Epithelial cell of prostate (primary cell): ENCODE data around the gene EARS2.

Source experiments
- DNase-seq: peaks from one replicate; pipeline ENCODE4 v3.0.0-alpha.2; 2011; ENCODE audit warnings: low read depth, low spot score
- H3K27ac ChIP-seq: fragments of 450-650 bp; 2 replicates; pipeline ENCODE4 v1.5.1; 2017; ENCODE audit warnings: mild to moderate bottlenecking

Gene EARS2

DNA sequence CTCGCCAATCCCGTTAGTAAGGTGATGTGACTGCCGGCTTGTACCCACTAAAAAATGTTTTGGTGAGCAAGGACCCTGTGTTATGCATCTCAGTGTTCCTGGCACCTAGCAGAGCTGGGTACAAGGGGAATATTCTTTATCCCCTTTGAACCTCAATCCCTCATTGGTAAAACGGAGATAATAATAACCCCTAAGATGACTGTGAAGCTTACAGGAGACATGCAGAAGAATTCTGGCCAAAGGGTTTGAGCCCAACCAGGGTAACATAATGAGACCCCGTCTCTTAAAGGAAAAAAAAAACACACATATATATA lies 47.8 kb downstream of the EARS2 start:
- DNase-seq = no peak
- H3K27ac ChIP-seq = no peak overlapping the region

DNA sequence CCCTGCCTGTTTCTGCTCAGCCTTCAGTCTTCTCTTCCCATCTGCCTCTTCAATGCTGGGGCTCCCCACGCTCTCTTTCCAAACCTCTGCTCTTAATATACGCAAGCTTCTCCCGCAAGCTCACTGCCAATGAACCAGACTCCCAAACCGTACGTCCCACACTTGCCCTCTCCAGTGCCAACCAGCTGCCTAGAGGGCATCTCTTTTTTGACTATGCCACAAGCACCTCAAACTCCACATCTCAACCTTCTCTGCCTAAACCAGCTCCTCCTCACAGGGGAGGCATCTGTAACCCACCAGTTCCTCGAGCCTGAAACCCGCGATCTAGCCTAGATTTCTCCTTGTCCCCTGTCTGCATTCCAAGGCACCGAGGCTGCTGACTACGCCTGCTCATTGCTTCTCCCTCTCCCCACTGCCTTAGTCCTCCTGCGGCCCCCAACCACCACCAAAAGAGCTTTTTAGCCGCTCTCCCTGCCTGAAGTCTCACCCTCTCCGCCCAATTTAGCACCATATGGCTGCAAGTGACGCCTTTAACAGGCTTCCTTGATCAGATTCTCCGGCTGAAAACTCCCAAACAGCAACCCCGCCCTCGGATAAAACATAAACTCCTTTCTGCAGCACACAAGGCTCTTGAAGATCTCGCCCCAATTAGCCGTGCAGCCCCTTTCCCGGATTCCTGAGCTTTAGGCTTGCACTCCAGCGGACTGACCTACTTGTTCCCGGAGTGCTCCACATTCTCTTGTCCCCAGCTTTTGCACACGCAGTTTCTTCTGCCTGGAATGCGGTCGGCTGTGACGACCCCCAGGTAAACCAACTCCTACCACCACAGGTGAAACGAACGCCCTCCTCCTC lies 48.3 kb downstream of the EARS2 start:
- no peak for DNase-seq
- H3K27ac ChIP-seq = no peak overlapping the region

DNA sequence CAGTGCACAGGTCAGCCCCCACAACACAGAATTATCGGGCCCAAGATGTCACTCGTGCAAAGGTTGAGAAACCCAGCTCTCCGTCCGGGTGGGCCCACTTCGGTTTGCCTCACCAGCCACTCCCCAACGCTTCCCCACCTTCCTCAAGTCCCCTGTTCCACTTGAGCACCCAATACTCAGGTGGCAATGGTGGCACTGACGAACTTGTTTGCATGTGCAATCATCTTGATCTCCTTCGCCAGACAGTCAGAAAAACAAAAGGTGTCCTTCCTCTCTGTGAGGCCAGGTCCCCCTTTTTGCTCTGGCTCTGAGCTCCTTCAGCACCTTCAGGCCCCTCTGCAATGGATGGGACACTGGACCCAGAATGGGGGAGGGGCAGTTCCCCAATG lies 50.5 kb downstream of the EARS2 start:
- H3K27ac ChIP-seq = no peak overlapping the region
- no peak for DNase-seq

DNA sequence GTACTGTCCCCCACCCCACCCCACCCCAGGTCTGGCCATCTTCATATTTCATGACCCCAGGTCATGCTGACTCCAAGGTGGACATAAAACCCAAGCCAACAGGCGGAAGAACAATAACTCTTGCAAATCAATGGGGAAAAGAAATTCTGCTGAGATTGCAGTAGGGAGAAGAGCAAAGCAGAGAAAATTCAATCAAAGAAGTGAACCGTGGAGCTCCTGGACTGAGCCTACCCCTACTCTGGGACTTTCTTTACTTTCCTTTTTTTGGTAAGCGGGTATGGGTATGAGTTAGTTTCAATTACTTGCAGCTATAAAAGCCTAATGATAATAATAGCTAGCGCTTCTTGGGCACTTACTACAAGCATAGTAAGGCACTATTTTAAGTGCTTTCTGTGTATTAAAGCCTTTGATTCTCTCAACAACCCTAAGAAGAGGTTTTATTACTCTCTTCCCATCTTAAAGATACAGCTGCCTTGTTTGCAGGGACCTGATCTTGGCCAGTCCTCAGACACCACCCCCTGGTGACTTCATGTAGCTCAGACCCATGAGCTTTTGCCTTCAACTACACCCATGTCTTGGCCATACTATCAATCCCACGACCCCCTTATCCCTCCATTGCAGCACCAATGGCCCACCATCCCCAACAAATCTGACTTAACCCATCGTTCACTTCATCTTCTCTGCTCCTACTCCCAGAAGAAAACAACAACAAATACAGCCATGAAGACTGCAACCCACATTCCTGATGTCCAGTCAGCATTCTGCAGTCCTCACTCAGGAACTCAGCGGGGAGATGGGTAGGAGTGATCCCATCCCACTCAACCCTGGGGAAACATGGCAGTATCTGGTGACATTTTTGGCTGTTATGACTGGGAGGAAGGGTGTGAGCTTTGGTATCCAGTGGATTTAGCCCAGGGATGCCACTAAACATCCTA lies 51.2 kb downstream of the EARS2 start:
- H3K27ac ChIP-seq = no peak overlapping the region
- no peak for DNase-seq

DNA sequence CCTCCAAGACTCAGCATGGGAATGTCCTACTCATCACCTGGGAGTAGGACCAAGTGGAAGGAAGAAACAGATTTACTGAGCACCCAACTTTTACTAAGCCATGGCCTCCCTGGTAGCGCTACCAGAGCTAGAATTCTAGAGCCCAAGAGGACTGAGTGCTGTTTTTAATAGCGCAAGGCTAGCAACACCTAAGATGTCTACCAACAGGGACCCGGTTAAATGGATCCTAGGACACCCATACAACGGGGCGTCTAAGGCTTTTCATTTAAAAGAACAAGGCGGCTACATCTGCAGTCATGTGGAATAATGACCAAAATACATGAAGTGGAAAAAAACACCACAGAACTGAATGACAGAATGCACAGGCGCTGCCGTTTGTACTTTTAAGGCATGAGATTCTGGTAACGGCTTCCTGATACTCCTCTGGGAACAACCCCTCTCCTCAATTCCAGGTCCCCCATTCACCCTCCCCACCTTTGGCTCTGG lies 51.9 kb downstream of the EARS2 start:
- no peak for DNase-seq
- peak overlapping the region; percentile 58 for H3K27ac ChIP-seq

DNA sequence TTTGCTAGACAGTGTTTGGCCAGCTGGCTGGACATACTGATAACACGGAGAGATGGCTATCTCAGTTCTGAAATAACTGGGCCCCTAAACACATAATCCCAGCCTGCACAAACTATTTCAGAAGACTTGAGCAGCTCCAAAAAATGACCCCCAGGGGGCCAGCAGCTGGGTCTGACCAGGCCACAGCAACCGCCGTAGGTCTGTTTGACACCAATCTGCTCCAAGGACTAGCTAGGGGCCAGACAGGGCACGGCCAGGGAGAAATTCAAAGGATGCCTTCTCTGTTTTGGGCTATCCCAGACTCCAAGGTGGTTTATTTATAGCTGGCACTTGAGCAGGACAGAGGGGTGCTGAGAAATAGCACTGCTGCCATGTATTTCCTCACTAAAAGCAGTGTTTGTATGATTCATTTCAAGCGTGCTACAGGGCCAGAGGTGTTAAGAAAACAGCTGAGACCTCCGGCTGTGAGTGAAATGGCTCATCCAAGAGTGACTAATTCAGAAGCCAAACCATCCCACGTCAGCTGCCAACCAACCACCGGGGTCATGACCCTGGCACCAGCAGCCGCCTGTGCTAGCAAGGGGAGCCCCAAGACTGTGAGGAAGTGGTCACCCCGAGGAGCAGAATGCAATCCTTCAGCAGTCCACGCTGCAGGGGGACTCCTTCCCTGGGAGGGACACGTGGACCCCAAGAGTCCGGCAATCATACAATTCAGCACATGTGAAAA lies 52.5 kb downstream of the EARS2 start:
- H3K27ac ChIP-seq = peak overlapping the region; percentile 58
- peak; percentile 83 for DNase-seq

DNA sequence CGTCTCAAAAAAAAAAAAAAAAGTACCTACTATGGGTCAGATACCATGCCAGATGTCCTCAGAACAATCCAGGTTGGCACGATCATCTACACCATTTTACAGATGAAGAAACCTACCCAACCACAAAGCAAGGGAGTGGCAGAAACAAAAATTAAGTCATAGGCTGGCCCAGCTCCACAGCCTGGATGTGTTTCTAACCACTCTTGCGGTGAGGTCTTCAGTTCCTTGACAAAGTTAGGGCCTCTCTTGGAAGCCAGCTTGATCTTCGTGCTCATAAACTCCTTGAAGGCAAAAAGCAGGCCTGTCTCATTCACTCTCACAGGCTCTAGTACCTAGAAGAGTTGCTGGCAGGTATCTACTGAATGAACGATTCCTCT lies 53.1 kb downstream of the EARS2 start:
- H3K27ac ChIP-seq = peak overlapping the region; percentile 58
- peak; percentile 66 for DNase-seq

DNA sequence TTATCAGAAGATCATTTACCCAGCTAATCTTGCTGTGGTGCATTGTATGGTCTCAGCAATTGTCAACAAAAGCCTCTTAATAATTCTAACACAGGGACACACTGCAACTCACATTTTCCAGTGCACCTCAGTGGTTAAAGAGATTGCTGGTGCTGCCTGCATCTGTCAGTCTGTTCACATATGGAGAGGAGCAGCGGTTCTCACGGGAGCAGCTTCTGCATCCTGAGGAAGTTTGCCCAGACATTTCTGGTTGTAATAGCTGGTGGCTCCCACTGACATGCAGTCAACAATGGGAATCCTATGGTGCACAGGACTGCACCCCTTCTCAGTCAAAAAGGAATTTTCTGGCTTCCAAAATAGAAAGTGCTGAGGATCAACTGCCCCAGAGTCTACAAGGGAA lies 54.7 kb downstream of the EARS2 start:
- H3K27ac ChIP-seq = no peak overlapping the region
- no peak for DNase-seq

DNA sequence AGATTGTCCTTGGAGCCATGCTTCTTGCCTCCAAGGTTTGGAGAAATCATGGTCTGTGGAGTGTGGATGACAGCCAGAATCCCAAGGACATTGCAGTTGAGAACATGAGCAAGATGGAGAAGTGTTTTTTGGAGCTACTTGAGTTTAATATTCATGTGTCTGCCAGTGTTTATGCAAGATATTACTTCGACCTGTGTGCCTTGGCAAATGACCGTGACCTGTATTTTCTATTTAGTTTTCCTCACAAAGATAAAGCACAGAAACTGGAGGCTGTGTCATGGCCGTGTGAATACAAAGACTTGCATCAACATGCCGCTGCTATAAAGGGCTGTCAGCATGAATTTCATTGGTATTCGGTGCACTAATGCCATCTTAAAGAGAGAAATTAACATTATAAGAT lies 55.9 kb downstream of the EARS2 start:
- DNase-seq = no peak
- peak overlapping the region; percentile 30 for H3K27ac ChIP-seq

DNA sequence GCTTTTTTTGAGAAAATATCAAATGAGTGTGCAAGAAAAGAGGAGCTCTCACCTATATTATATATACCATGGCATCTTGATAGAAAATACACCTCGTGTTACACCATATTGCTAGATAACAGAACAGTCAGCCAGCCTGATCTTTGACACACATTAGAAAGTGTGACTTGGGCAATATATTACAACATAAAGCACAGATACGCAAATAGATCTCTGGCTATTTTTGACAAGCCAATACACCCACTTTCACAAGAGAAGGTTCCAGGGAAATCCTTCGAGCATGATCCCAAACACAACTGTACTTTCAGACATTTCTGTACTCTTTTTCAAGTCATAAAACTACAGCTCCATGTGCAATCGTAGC lies 56.3 kb downstream of the EARS2 start:
- H3K27ac ChIP-seq = peak overlapping the region; percentile 30
- no peak for DNase-seq

DNA sequence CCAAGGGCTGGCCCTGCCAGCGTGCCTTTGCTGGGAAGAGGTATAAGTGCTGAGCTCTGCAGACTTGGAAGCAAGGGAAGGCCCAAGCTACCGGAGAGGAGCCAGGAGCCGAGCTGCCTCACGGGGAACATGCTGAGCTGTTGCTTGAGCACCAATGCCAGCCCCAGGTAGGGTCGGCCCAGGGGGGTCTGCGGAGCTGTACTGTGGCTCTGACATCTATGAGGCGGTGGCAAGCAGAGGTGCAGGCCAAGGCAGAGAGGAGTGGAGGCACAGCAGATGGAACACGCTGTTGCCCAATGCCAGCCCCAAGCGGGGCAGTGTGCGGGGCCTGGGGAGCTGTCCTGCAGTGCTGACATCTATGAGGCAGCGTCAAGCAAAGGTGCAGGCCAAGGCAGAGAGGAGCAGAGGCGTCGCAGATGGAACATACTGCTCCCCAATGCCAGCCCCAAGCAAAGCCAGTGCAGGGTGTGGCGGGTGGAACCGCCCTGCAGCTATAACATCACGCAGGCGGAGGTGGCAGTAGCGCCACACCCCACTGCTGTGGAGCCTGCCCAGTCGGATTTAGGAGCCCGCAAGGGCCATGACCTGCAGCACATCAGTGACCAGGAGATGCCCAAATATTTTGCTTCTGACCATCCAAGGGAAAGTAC lies 56.8 kb downstream of the EARS2 start:
- DNase-seq = no peak
- H3K27ac ChIP-seq = no peak overlapping the region

DNA sequence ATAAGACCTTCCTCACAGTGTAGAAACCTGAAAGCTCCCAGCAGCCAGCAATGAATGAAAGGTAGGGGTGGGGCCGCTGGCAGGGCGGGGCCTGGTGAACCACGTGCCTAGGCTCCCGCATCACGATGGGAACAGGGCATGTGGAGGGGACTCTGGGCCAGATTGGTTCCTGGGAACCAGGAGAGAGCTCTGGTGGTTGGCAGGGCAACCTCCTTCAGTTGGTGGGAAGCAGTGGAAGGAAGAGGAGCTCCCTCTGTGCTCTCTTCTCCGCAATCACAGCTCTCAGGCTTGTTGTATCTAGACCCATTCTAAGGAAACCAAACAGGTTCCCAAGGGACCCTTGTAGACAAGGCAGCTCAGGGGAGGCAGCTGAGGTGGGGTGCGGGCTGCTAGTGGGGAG lies 57.3 kb downstream of the EARS2 start:
- DNase-seq = no peak
- no peak overlapping the region for H3K27ac ChIP-seq

DNA sequence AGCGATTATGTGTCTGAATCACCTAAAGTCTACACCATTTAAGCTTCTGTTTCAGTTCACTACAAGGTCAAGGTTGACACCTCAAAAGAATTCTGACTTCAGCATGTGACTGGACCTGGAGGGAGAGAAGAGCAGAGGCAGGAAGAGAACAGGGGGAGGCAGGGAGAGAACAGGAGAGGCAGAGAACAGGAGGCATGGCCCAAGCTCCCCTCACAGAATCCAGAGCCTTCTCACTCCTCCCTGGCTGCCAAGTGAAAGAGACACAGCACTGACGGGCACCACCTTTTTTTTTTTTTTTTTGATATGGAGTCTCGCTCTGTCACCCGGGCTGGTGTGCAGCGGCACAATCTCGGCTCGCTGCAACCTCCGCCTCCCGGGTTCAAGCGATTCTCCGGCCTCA lies 58.3 kb downstream of the EARS2 start:
- H3K27ac ChIP-seq = no peak overlapping the region
- DNase-seq = no peak

DNA sequence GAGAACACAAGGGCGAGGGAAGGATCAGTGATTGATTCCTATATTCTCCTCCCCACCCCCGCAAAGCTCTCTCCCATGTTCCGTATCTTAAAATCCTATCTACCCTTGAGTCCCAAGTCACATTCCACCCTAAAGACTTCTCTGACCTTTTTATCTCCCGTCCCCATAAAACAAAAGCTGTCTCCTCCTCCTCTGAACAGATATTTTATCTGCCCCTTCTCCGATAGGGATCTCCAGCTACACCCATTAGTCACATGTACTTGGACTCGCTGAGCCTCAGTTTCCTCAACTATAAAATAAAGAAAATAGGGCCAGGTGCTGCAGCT lies 59.6 kb downstream of the EARS2 start:
- no peak for DNase-seq
- H3K27ac ChIP-seq = peak overlapping the region; percentile 74

DNA sequence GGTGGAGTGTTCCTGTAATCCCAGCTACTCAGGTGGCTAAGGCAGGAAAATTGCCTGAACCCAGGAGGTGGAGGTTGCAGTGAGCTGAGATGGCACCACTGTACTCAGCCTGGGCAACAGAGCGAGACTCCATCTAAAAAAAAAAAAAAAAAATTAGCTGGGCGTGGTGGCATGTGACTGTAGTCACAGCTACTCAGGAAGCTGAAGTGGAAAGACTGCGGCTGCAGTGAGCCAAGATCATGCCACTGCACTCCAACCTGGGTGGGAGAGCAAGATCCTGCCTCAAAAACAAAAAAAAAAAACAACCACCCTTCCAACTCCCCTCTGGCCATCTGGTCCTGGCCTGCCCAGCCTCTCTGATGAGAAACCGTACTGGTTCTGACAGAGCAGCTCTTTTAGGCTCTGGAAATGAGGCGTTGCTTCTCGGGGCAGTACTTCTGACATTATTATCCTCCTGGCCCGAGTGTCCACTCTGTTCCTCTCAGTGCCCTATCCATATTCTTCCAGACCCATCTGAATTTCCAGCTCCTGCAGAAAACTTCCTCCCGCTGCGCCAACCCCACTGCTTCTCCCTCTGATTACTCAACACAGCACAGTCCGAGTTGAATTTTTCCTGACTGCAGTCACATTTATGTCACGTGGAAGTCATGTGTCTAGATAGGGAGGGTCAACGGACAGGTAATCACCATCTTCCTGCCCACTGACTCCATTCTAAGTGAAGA lies 60.2 kb downstream of the EARS2 start:
- H3K27ac ChIP-seq = peak overlapping the region; percentile 74
- no peak for DNase-seq

DNA sequence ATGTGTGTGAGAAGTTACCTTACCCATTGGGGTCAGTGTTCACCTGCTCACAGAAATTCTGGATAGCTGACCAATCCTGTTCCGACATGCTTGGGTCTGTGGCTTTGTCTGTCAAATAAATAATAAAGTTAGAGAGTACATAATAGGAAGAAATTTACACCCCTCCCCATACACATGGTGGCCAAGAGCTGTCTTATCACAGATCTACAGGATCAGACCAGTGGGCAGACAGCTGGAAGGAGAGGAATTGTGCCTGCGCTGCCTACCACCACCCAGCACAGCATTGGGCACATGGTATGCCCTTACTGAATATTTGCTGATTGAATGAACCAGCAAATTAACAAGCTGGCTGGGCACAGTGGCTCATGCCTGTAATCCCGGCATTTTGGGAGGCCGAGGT lies 61.5 kb downstream of the EARS2 start:
- no peak for DNase-seq
- no peak overlapping the region for H3K27ac ChIP-seq

DNA sequence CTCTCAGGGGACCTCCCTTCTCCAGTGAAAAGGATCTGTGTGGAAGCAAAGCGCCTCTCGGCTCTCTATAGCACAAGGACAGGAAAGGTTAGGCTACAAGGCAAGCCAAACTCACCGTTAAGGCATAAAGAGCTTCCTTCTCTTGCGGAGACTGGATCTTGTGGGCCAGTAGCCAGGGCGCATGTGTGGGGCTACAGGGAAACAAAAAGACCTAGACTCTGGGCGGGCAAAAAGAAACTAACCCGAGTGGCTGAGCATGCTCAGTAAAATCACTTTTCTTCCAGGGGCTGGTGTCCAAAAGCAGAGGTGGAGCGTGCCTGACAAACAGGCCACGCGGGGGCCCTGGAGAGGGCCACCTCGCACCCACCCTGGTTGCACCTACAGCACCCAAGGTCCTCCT lies 63.0 kb downstream of the EARS2 start:
- no peak for DNase-seq
- peak overlapping the region; percentile 93 for H3K27ac ChIP-seq

DNA sequence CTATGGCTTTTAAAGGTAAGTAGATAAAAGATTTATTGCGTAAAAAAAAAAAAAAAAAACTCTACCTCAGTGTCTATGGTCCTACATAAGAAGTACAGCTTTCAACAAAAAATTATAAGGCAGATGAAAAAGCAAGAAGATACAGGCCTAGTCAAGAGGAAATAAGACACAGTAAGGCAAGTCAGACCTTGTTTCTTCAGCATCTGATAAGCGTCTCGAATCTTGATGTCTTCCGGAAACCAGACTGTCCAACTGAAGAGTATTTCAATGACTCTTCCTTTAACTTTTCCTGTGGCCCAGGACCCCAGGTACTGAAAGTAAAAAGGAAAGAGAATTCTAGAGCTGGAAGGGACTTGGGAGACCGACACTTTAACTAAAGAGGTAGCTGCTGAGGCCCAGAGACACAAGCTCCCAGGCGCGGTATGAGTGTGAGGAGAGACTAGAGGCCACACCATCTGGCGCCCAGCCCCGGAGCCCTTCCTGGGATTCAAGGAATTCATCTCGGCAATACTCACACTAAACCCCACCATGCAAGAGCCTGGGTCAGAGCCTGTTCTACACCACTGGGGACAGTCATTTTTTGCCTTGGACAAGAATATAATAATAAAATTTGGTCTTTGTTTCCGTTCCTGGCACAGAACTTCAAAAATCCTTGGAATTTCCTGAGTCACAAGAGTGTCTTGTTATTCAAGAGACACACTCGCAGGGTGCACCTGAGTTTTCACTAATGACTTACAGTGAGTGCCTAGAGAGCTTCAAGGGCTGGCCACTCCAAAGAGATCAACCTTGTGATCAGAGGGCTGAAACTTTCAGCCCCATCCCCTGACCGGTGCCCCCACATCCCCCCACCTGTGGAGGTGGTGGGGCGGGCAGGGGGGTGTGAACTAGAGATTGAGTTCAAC lies 65.4 kb downstream of the EARS2 start:
- H3K27ac ChIP-seq = peak overlapping the region; percentile 93

DNA sequence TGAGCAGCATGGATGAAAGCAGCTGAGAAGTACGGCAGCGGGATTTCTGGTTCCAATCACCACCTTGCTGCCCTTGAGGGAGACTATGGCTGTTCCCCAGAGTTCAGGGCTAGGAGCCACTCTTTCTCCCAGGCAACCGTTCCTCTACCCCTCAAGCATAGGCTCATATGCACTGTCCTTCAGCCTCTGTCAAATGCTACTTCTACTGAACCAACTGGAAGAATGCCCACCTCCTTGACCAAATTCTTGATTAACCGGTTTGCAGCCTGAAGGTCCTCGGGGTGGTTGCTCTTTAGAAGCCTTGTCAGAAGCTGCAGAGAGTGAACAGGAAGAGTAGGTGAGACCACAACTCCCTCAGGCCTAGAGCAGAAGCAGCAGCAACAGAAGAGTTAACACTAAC lies 70.7 kb downstream of the EARS2 start:
- no peak overlapping the region for H3K27ac ChIP-seq
- DNase-seq = no peak

More for the DNA sequence above, 65.4 kb downstream of the EARS2 start:
- no peak for DNase-seq
